Measurements from ENCODE around the gene ATP5F1D. TPM values are rescaled to one million over a fixed set of nuclear protein-coding genes. Genes with fewer than 3 reads are reported as not detected.
A peak's percentile ranks its signal among the peaks of the same experiment; 100 is the strongest.

Gene ATP5F1D
- total RNA-seq, 1 donor from 2014 or later: 140 TPM

DNA sequence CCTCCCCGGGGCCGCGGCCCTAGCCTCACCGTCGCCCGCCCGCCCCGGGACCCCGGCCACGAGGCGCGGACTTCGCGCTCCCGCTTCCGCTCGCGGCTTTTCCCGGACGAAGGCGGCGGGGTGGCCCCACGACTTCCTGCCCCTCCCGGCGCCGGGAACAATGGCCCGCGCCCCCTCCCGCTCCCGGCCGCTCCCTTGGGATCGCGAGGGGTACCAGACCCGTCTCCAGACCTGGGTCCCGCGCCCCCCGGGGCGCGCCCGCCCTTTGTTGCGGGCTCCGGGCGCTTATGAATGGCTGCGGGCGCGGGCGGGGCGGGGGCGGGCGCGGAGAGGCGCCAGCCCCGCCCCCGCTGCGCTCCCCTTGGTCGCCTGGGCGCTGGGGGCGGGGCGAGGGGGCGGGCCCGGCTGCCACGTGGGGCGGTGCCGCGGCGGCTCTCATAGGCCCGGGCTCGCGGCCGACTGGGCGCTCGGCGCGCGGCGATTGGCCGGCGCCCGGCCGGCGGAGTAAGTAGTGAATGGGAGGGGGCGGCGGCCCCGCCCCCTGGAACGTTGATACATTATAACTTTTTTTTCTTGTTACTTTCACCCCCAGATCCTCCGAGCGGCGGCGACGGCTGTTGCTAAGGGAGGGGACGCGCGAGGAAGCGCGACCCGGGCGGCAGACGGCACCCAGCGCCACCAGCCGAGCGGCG, 7.9 kb downstream of the ATP5F1D start:
- Mint-ChIP-seq H3K9me3 (no peaks in the 10 kb centered on the region), H3K27ac (ENCODE audit: unreplicated experiment) (peak overlapping the region; percentile 81), H3K36me3 (ENCODE audit: low read depth) (peaks cover 7% of the 10 kb centered on the region), H3K4me3 (peak overlapping the region; percentile 95), H3K27me3 (ENCODE audit: low read depth) (peaks cover 8% of the 10 kb centered on the region), H3K4me1 (peaks cover 3% of the 10 kb centered on the region)
- TF ChIP-seq, protein P1, sequence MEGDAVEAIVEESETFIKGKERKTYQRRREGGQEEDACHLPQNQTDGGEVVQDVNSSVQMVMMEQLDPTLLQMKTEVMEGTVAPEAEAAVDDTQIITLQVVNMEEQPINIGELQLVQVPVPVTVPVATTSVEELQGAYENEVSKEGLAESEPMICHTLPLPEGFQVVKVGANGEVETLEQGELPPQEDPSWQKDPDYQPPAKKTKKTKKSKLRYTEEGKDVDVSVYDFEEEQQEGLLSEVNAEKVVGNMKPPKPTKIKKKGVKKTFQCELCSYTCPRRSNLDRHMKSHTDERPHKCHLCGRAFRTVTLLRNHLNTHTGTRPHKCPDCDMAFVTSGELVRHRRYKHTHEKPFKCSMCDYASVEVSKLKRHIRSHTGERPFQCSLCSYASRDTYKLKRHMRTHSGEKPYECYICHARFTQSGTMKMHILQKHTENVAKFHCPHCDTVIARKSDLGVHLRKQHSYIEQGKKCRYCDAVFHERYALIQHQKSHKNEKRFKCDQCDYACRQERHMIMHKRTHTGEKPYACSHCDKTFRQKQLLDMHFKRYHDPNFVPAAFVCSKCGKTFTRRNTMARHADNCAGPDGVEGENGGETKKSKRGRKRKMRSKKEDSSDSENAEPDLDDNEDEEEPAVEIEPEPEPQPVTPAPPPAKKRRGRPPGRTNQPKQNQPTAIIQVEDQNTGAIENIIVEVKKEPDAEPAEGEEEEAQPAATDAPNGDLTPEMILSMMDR (conservative IDR thresholded peaks at IDR 0.05): no peak
- peak; percentile 80 for DNase-seq (ENCODE audit: low read depth, low spot score)

DNA sequence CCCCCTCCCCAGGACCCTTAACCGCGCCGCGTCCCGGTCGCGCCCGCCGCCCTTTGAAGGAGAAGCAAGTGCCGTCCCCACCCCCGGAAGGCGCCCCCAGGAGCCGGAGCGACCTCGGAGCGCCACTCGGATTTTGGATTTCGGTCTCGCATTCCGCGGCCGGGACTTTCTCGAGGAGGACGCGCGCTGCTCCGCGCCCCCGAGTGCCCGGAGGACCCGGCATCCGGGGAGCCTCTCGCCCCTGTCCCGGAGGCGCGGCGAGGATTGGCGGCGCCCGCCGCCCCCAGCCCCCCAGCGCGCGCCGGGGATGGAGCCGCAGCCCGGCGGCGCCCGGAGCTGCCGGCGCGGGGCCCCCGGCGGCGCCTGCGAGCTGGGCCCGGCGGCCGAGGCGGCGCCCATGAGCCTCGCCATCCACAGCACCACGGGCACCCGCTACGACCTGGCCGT, 8.5 kb downstream of the ATP5F1D start:
- DNase-seq (ENCODE audit: low read depth, low spot score): no peak
- Mint-ChIP-seq H3K4me3 (peak overlapping the region; percentile 95), H3K27ac (ENCODE audit: unreplicated experiment) (no peak overlapping the region), H3K27me3 (ENCODE audit: low read depth) (peaks cover 6% of the 10 kb centered on the region), H3K9me3 (no peaks in the 10 kb centered on the region), H3K36me3 (ENCODE audit: low read depth) (peaks cover 12% of the 10 kb centered on the region), H3K4me1 (no peaks in the 10 kb centered on the region)
- TF ChIP-seq, protein P1 (conservative IDR thresholded peaks at IDR 0.05): no peak

DNA sequence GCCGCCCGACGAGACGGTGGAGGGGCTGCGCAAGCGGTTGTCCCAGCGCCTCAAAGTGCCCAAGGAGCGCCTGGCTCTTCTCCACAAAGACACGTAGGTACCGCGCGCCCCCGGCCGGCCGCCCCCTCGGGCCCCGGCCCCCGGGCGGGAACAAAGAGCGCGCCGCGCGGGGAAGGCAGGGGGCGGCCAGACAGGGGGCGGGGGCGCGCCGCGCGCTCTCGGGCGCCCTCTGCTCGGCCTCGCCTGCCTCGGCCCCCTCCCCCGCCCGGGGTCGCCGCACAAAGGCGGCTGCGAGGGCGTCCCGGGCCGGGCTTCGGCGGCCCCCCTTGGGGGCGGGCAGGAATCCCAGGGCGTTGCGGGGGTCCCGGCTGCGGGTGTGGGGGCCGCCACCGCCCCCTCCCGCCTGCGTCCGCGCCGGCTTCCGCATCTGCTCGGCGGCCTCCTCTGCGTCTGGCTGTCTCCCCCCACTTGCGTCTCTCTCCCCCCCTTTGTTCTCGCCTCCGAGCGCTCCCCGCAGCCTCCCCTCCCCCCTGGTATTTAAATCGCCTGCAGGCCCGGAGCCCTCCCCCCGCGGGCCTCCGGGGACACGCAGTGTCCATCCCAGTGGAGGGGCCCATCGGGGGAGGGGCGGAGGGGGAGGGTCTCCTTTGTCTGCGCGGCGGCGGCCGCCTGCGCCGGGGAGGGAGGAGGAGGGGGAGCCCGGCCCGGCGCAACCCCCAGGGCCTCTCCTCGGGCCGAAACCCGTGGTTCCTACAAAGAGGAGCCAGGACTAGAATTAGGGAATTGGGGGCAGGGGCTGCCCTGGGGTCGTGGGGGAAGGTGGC, 9.1 kb downstream of the ATP5F1D start:
- peak overlapping the region; percentile 93 for H3K4me3 Mint-ChIP-seq

DNA sequence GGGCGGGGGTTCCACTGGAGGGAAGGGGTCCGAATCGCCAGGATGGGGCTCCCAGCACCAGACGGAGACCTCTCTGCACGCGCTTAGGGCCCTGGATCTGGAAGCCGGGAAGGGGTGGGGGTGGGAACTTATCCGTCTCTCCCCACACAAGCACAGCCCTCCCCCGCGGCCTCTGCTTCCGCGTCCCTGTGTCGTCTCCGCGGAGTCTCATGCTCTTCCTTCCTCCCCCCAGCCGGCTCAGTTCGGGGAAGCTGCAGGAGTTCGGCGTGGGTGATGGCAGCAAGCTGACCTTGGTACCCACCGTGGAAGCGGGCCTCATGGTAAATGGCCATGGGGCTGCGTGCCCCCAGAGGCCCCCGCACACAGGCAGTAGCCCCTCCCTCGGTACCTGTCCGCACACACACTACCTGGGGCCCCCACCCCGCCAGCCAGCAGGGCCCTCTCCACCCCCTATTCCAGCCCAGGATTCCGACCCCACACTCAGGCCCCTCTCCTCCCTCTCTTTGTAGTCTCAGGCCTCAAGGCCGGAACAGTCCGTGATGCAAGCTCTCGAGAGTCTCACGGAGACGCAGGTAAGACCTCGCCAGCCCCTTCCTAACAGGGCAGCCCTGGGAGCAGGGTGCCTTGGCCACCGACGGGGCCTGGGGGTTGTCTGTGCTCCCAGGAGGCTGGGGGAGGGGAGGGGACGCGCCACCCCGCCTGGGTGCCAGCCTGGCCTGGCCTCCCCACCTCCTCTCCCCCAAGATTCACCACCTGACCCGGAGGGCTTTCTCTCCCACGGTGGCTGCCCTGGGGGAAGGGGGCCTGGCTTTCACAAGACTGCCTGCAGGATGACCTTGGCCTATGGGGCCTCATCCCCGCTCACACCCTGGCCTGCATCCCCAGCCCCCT, 10.0 kb downstream of the ATP5F1D start:
- Mint-ChIP-seq H3K27me3 (ENCODE audit: low read depth) (peaks cover 6% of the 10 kb centered on the region), H3K27ac (ENCODE audit: unreplicated experiment) (peak overlapping the region; percentile 98), H3K4me3 (peak overlapping the region; percentile 93), H3K9me3 (no peaks in the 10 kb centered on the region), H3K36me3 (ENCODE audit: low read depth) (peaks cover 12% of the 10 kb centered on the region), H3K4me1 (no peaks in the 10 kb centered on the region)
- TF ChIP-seq, protein P1 (conservative IDR thresholded peaks at IDR 0.05): no peak
- DNase-seq (ENCODE audit: low read depth, low spot score): no peak

More for the DNA sequence above, 9.1 kb downstream of the ATP5F1D start:
- Mint-ChIP-seq H3K27ac (ENCODE audit: unreplicated experiment) (peak overlapping the region; percentile 98), H3K9me3 (no peaks in the 10 kb centered on the region), H3K4me1 (no peaks in the 10 kb centered on the region), H3K27me3 (ENCODE audit: low read depth) (peaks cover 6% of the 10 kb centered on the region), H3K36me3 (ENCODE audit: low read depth) (peaks cover 12% of the 10 kb centered on the region)
- peak; percentile 83 for DNase-seq (ENCODE audit: low read depth, low spot score)
- TF ChIP-seq, protein P1 (conservative IDR thresholded peaks at IDR 0.05): no peak

DNA sequence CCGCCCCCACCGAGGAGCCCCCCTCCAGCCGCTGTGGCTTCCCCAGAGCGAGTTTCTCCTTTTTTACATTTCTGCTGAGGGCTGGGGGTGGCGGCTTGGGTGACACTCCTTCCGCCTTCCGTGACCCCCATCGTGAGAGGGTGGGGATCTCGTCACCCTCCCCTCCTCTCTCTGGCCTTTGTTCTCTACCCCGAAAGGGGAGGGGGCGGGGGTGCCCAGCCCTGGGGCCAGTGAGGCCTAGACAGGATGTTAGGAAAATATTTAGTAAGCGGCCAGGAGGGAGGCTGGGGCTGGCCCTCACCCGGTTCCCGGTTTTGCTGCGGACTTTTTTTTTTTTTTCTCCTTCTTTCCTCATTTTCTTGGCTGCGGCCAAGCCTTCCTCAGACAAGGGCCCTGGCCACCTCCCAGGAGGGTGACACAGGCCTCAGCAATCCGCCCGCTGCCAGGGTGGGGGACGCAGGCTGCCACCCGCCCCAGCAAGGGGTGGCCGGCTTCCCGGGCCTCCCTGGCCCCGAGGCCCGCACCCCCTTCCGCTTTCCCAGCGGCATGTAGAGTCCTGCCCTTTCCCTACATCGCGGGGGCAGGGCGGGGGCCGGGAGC, 10.8 kb downstream of the ATP5F1D start:
- Mint-ChIP-seq H3K36me3 (ENCODE audit: low read depth) (peaks cover 13% of the 10 kb centered on the region), H3K4me1 (peaks cover 2% of the 10 kb centered on the region), H3K4me3 (peak overlapping the region; percentile 93), H3K27ac (ENCODE audit: unreplicated experiment) (peak overlapping the region; percentile 54), H3K27me3 (ENCODE audit: low read depth) (peaks cover 7% of the 10 kb centered on the region), H3K9me3 (no peaks in the 10 kb centered on the region)
- DNase-seq (ENCODE audit: low read depth, low spot score): no peak
- TF ChIP-seq, protein P1 (conservative IDR thresholded peaks at IDR 0.05): no peak

All from neural crest cell (in vitro differentiated cells).